Lung (tissue), 12 donors: Measurements from ENCODE around the gene ACAA1. TPM values are rescaled to one million over a fixed set of nuclear protein-coding genes. Genes with fewer than 3 reads are reported as not detected.
A peak's percentile ranks its signal among the peaks of the same experiment; 100 is the strongest.

Experiments
- ATAC-seq: fragments of 200-7000 bp; cut with Tn5 transposase; one replicate; pipeline ENCODE4 v1.9.1; 2020; ENCODE audit warnings: moderate number of reproducible peaks; ENCODE audit not compliant: insufficient read depth, low FRiP score
- DNase-seq, 3 donors: peaks; one replicate each; pipeline ENCODE4 v3.0.0-alpha.2; 2013 to 2017
- H3K27ac ChIP-seq, 2 donors: one replicate each; pipeline ENCODE4 v1.5.1; 2013; ENCODE audit warnings: mild to moderate bottlenecking in 2 of 2, moderate library complexity in 2 of 2, control low read depth in 1 of 2, inconsistent platforms in 1 of 2, low read depth in 1 of 2, low read length in 1 of 2
- H3K27me3 ChIP-seq, 3 donors: one replicate each; pipeline ENCODE4 v1.5.1; 2013; ENCODE audit warnings: low read length in 2 of 3; ENCODE audit not compliant: control insufficient read depth in 3 of 3, insufficient read depth in 3 of 3
- H3K36me3 ChIP-seq, 4 donors: one replicate each; pipeline ENCODE4 v1.5.1; 2013; ENCODE audit warnings: low read length in 4 of 4, mild to moderate bottlenecking in 1 of 4, moderate library complexity in 1 of 4; ENCODE audit not compliant: control insufficient read depth in 4 of 4, insufficient read depth in 4 of 4
- H3K4me1 ChIP-seq, 5 donors: one replicate each; pipeline ENCODE4 v1.5.1; 2013; ENCODE audit warnings: low read length in 5 of 5, mild to moderate bottlenecking in 2 of 5, moderate library complexity in 1 of 5; ENCODE audit not compliant: control insufficient read depth in 5 of 5, insufficient read depth in 5 of 5
- H3K4me3 ChIP-seq: one replicate; pipeline ENCODE4 v1.5.1; 2013; ENCODE audit warnings: mild to moderate bottlenecking, control low read depth, moderate library complexity
- H3K9ac ChIP-seq, 2 donors: one replicate each; pipeline ENCODE4 v1.5.1; 2013; ENCODE audit warnings: low read length in 2 of 2, control low read depth in 1 of 2; ENCODE audit not compliant: insufficient read depth in 1 of 2
- H3K9me3 ChIP-seq, 4 donors: one replicate each; pipeline ENCODE4 v1.5.1; 2013; ENCODE audit warnings: low read length in 3 of 4, mild to moderate bottlenecking in 1 of 4, moderate library complexity in 1 of 4; ENCODE audit not compliant: control insufficient read depth in 4 of 4, insufficient read depth in 3 of 4
- CTCF ChIP-seq: IDR thresholded peaks from 2 replicates; pipeline ENCODE4 v1.5.1; 2012; ENCODE audit warnings: mild to moderate bottlenecking; ENCODE audit errors: control extremely low read depth, extremely low read depth
- WGBS, 2 donors: extraction: QIAGEN DNeasy Blood & Tissue Kit; methylation state at CpG; one replicate each; pipeline ENCODE4 v1.1.7; 2013; 5-methylcytosine and 5-hydroxymethylcytosine counted together
- polyA plus RNA-seq, 2 donors: library from polyadenylated mRNA; stranded (reverse); fragments of 200-250 nt; gene quantifications; one replicate each; pipeline ENCODE4 v1.2.1, GENCODE V29; 2013
- total RNA-seq, 2 donors: library from RNA; depleted of rRNA in 1 of 2; stranded (reverse); fragments of >200 nt in 1 of 2; gene quantifications; one replicate each; pipeline ENCODE4 v1.2.1, GENCODE V29; 2014 to 2021
- donor health status: control.
- donor health status: control.
- donor health status: Bipolar disorder and iron deficiency.
- donor health status: healthy.
- donor health status: DM: yes; HTN: yes; CAD: no.

The ACAA1 gene
- total and polyA plus RNA-seq, 4 donors: 50.1 to 112 (median 89.0) TPM

- Histone ChIP-seq H3K9ac (no peak overlapping the region), H3K4me1 (no peaks in the 10 kb centered on the region), H3K9me3 (no peaks in the 10 kb centered on the region), H3K27ac (no peak overlapping the region), H3K36me3 (peaks cover 3 to 27% (median 6%) of the 10 kb centered on the region in 4 donors), H3K27me3 (no peaks in the 10 kb centered on the region), H3K4me3 (no peak overlapping the region)
- ATAC-seq: no peak
- DNase-seq: peak in 1 of 3 donors; percentile 18
- 78 to 94% methylated on average over 10 of the region's 10 CpGs for WGBS, 2 donors
- no peak for TF ChIP-seq CTCF
These were observed 19.7 kb downstream of the ACAA1 start for GRCh38 chr3:38117163-38117716.

- TF ChIP-seq CTCF: no peak
- 89 to 95% methylated on average over 12 of the region's 12 CpGs for WGBS, 2 donors
- ATAC-seq: no peak
These were observed 20.3 kb downstream of the ACAA1 start for GRCh38 chr3:38116471-38117162.

GRCh38 chr3:38115645-38116427, 21.1 kb downstream of the ACAA1 start:
- no peak for TF ChIP-seq CTCF
- Histone ChIP-seq H3K27ac (no peak overlapping the region), H3K27me3 (no peaks in the 10 kb centered on the region), H3K4me1 (no peaks in the 10 kb centered on the region), H3K9ac (no peak overlapping the region), H3K36me3 (peaks cover 0 to 13% (median 5%) of the 10 kb centered on the region in 4 donors), H3K9me3 (no peaks in the 10 kb centered on the region), H3K4me3 (no peak overlapping the region)
- DNase-seq (no peak), ATAC-seq (no peak)
- 69 to 72% methylated on average over 9 of the region's 9 CpGs for WGBS, 2 donors

More at GRCh38 chr3:38116471-38117162, 20.3 kb downstream of the ACAA1 start:
- H3K9ac ChIP-seq: no peak overlapping the region
- H3K27me3 ChIP-seq: no peaks in the 10 kb centered on the region
- no peaks in the 10 kb centered on the region for H3K9me3 ChIP-seq
- no peak overlapping the region for H3K4me3 ChIP-seq
- peaks cover 0 to 21% (median 5%) of the 10 kb centered on the region in 4 donors for H3K36me3 ChIP-seq
- H3K4me1 ChIP-seq: no peaks in the 10 kb centered on the region
- no peak for DNase-seq
- no peak overlapping the region for H3K27ac ChIP-seq
